Smooth muscle cell (in vitro differentiated cells): ENCODE data around the gene SNX15. TPM values are rescaled to one million over a fixed set of nuclear protein-coding genes. Genes with fewer than 3 reads are reported as not detected.

ENCODE experiments used
- DNase-seq: peaks from one replicate; lab custom pipeline; 2025; ENCODE audit not compliant: unreplicated experiment; lab: John Stamatoyannopoulos, UW
- H2AFZ ChIP-seq: fragments of 200-600 bp; sonication (generic); 2 replicates; pipeline ENCODE4 v1.6.0; 2016; ENCODE audit warnings: antibody characterized with exemption, low read depth, mild to moderate bottlenecking
- H3F3A ChIP-seq: fragments of 200-600 bp; sonication (generic); 2 replicates; pipeline ENCODE4 v1.6.0; 2017; ENCODE audit warnings: antibody characterized with exemption, low read depth
- H3K27ac ChIP-seq: fragments of 200-600 bp; sonication (generic); 2 replicates; pipeline ENCODE4 v1.5.1; 2016; ENCODE audit warnings: low read depth, mild to moderate bottlenecking
- H3K27me3 ChIP-seq: fragments of 200-600 bp; sonication (generic); 2 replicates; pipeline ENCODE4 v1.6.1; 2016; ENCODE audit warnings: low read depth, mild to moderate bottlenecking
- H3K36me3 ChIP-seq: fragments of 200-600 bp; sonication (generic); 2 replicates; pipeline ENCODE4 v1.5.1; 2016; ENCODE audit warnings: low read depth
- H3K4me1 ChIP-seq: fragments of 200-600 bp; sonication (generic); 2 replicates; pipeline ENCODE4 v1.5.1; 2016; ENCODE audit warnings: low read depth
- H3K4me2 ChIP-seq: fragments of 200-600 bp; sonication (generic); 2 replicates; pipeline ENCODE4 v1.6.0; 2016; ENCODE audit warnings: mild to moderate bottlenecking
- H3K4me3 ChIP-seq: fragments of 200-600 bp; sonication (generic); 2 replicates; pipeline ENCODE4 v1.5.1; 2016; ENCODE audit warnings: mild to moderate bottlenecking
- H3K79me2 ChIP-seq: fragments of 200-600 bp; sonication (generic); 2 replicates; pipeline ENCODE4 v1.6.0; 2016; ENCODE audit warnings: low read depth, mild to moderate bottlenecking
- H3K9ac ChIP-seq: fragments of 200-600 bp; sonication (generic); 2 replicates; pipeline ENCODE4 v1.6.0; 2016; ENCODE audit warnings: low read depth
- H3K9me3 ChIP-seq: fragments of 200-600 bp; sonication (generic); replicated peaks from 2 replicates; pipeline ENCODE4 v1.5.1; 2016; ENCODE audit warnings: low read depth
- H4K20me1 ChIP-seq: fragments of 200-600 bp; sonication (generic); 2 replicates; pipeline ENCODE4 v1.6.0; 2016; ENCODE audit warnings: low read depth
- whole genome bisulfite sequencing: methylation state at CpG from one replicate; pipeline ENCODE4 v1.1.7; 2016; ENCODE audit warnings: low lambda C conversion rate; 5-methylcytosine and 5-hydroxymethylcytosine counted together
- polyA plus RNA-seq: library from polyadenylated mRNA; unstranded; fragments of >200 nt; fragmentation: Nextera tagmentation; extraction: Ambion mirVana; gene quantifications from 2 replicates; pipeline ENCODE4 v1.2.1, GENCODE V29; 2016
- total RNA-seq: library from RNA; depleted of rRNA; stranded (reverse); fragments of >200 nt; gene quantifications from 2 replicates; pipeline ENCODE4 v1.2.3, GENCODE V29; 2014
- TF ChIP-seq, protein P1 (sequence below): fragments of 200-600 bp; sonication (generic); IDR thresholded peaks from 2 replicates; pipeline ENCODE4 v1.5.1; 2017; ENCODE audit warnings: borderline replicate concordance, mild to moderate bottlenecking, antibody characterized with exemption; ENCODE audit not compliant: insufficient read depth, poor library complexity, severe bottlenecking

Gene SNX15
- total and polyA plus RNA-seq, 2 experiments from 2014 or later, result 14.8 to 24.7 TPM

DNA sequence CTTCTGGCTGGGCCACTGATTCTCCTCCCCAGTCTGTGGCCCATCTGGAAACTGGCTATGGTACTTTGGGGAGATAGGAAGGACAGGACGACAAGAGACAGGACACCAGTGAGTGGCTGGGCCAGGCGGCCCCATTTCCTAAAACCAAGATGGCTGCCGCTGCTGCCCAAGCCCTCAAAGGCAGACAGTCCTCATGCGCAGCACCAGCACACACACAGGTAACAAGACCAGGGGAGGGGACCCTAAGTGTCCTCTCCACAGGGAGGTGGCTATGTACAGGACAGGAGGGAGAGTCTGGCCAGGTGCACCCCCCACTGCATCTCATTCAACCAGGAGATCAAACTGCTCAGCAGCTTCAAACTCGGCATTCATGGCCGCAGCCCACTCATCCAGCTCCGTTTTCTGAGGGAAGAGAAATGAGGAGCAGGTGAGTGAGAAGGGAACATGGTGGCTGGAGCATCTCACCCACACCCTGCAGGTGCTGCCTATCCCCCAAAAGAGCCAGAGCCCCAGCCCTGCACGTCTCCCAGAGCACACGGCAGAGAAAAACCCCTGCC is 51.6 kb downstream of the SNX15 start:
- H3F3A ChIP-seq, result no peaks in the 10 kb centered on the region
- DNase-seq, result no peak
- H3K36me3 ChIP-seq, result no peaks in the 10 kb centered on the region
- H3K4me3 ChIP-seq, result no peak overlapping the region
- peaks cover 8% of the 10 kb centered on the region for H3K4me1 ChIP-seq
- H3K27me3 ChIP-seq, result no peaks in the 10 kb centered on the region
- H3K9me3 ChIP-seq, result no peaks in the 10 kb centered on the region
- TF ChIP-seq, protein P1, sequence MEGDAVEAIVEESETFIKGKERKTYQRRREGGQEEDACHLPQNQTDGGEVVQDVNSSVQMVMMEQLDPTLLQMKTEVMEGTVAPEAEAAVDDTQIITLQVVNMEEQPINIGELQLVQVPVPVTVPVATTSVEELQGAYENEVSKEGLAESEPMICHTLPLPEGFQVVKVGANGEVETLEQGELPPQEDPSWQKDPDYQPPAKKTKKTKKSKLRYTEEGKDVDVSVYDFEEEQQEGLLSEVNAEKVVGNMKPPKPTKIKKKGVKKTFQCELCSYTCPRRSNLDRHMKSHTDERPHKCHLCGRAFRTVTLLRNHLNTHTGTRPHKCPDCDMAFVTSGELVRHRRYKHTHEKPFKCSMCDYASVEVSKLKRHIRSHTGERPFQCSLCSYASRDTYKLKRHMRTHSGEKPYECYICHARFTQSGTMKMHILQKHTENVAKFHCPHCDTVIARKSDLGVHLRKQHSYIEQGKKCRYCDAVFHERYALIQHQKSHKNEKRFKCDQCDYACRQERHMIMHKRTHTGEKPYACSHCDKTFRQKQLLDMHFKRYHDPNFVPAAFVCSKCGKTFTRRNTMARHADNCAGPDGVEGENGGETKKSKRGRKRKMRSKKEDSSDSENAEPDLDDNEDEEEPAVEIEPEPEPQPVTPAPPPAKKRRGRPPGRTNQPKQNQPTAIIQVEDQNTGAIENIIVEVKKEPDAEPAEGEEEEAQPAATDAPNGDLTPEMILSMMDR, result no peak
- H3K9ac ChIP-seq, result no peak overlapping the region
- H3K4me2 ChIP-seq, result no peak overlapping the region
- 95% methylated on average over 9 of the region's 9 CpGs for WGBS
- no peak overlapping the region for H3K27ac ChIP-seq
- H4K20me1 ChIP-seq, result no peaks in the 10 kb centered on the region
- H3K79me2 ChIP-seq, result peaks cover 19% of the 10 kb centered on the region
- H2AFZ ChIP-seq, result no peak overlapping the region

DNA sequence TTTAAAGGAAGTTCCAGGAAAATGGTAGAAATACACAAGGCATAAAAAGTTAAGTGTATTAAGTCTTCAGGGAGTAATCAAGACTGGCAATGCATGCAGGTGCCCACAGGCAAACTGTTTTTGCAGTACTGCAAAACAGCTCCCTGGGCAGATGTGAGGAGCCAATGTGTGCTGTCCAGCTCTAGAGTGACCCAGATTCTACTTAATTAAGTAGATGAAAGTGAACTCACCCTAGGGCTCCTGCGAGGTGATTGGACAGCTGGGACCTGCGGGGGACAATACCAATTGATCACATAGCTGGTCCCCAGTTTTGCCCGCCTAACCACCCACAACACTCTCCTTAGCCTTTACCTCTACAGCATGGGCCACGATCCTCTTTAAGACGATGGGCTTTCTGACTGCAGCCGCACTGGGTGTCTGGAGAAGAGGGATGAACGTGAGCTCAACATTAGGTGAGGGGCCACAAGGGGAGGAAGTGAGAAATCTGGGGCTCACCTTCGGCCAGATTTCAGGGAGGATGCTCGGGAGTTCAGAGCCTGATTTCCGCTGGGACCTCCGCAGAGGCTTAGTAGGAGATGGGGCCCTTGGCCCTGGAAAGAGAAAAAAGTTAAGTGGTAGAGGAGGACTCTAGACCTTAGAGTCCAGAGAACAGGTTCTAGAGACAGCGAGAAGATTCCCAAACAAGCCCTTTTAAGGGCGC is 56.0 kb downstream of the SNX15 start:
- Histone ChIP-seq H3K4me3 (peak overlapping the region; percentile 81), H3F3A (no peaks in the 10 kb centered on the region), H3K9ac (peak overlapping the region; percentile 94), H4K20me1 (no peaks in the 10 kb centered on the region), H3K9me3 (no peaks in the 10 kb centered on the region), H3K27ac (no peak overlapping the region), H3K79me2 (peaks cover 32% of the 10 kb centered on the region), H3K36me3 (no peaks in the 10 kb centered on the region), H2AFZ (peak overlapping the region; percentile 92), H3K27me3 (no peaks in the 10 kb centered on the region), H3K4me1 (peaks cover 11% of the 10 kb centered on the region), H3K4me2 (peak overlapping the region; percentile 82)
- TF ChIP-seq, protein P1, result no peak
- 7% methylated on average over 12 of the region's 13 CpGs for WGBS
- no peak for DNase-seq

DNA sequence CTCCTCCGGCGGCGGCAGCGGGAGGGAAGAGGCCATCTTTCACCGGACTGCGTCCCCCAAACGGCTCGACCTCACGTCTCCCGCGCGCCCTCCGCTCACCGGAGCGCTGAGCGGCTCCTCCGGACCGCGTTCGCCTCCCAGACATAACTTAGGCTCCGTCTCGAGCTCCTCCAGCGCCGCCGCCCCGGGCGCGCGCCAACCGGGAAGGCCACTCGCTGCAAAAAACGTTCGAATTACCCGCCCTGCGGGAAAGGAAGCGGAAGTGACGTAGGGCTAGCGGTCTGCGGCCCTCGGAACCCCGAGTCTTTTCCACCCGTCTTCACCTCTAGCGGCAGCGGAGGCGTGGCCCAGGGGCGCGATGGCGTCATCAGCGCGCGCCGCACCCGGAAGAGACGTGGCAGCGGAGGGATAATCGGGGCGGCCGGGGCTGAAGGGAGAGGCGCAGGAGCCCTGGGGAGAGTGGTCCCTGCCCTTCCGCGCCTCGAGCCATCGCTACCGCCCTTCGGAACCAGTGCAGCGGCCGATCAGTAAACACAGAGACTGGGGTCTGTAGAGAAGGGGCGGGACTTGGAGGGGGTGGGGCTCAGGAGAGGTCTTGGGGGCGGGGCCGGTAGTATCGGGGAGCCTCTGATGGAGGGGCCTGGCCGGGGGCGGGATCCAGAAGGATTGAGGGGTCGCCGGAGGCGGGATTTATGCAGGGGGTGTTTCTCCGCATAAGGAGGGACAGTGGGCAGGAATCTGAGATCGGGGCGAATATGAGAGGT is 56.8 kb downstream of the SNX15 start, which contains the start of the genes CDCA5 and ZFPL1:
Gene CDCA5, minus strand, starts transcription at position 207 of the 764 bp plus-strand sequence. Its CDS starts 62 bp downstream, at position 145.
Gene ZFPL1, plus strand, starts transcription at position 389 of the 764 bp plus-strand sequence. CDS start 477 bp downstream, outside the sequence.
- Histone ChIP-seq H3F3A (no peaks in the 10 kb centered on the region), H3K9ac (peak within 1 kb of the TSS; percentile 94), H3K9me3 (no peaks in the 10 kb centered on the region), H3K27me3 (no peaks in the 10 kb centered on the region), H3K4me2 (peak within 1 kb of the TSS; percentile 96), H3K4me3 (peak within 1 kb of the TSS; percentile 81), H2AFZ (peak within 1 kb of the TSS; percentile 92), H4K20me1 (no peaks in the 10 kb centered on the region), H3K27ac (peak within 1 kb of the TSS; percentile 92), H3K36me3 (no peaks in the 10 kb centered on the region), H3K4me1 (peaks cover 11% of the 10 kb centered on the region), H3K79me2 (peaks cover 28% of the 10 kb centered on the region)
- peak; percentile 84 for DNase-seq
- 1% methylated on average over 75 of the region's 79 CpGs for WGBS
- TF ChIP-seq, protein P1, result no peak
